OCI-LY3 (cell line): Measurements from ENCODE around the gene SLC29A3.

Source experiments
- H2AFZ ChIP-seq: fragments of 200-600, 300-600 bp; shearing (Covaris generic); 2 replicates; pipeline ENCODE4 v1.6.0; 2014; ENCODE audit warnings: antibody characterized with exemption, low read depth, low read length
- H3K27ac ChIP-seq: fragments of 200-600, 300-600 bp; sonication (generic); 2 replicates; pipeline ENCODE4 v1.5.1; 2014; ENCODE audit warnings: mild to moderate bottlenecking, low read length, moderate library complexity, mixed read lengths
- H3K27me3 ChIP-seq: fragments of 200-600, 300-600 bp; sonication (generic); 2 replicates; pipeline ENCODE4 v1.6.1; 2014; ENCODE audit warnings: low read depth, low read length, mixed read lengths
- H3K36me3 ChIP-seq: fragments of 200-600, 300-600 bp; sonication (generic); replicated peaks from 2 replicates; pipeline ENCODE3; 2014; ENCODE audit warnings: low read depth, low read length, mixed read lengths
- H3K4me1 ChIP-seq: fragments of 300-600, 200-600 bp; sonication (generic); 2 replicates; pipeline ENCODE4 v1.6.1; 2014; ENCODE audit warnings: low read length, mixed read lengths
- H3K4me2 ChIP-seq: fragments of 200-600, 300-600 bp; sonication (generic); 2 replicates; pipeline ENCODE4 v1.6.1; 2014; ENCODE audit warnings: low read length, mixed read lengths
- H3K4me3 ChIP-seq: fragments of 300-600, 200-600 bp; sonication (generic); 2 replicates; pipeline ENCODE4 v1.5.1; 2014; ENCODE audit warnings: antibody characterized with exemption, mild to moderate bottlenecking, low read length, moderate library complexity
- H3K79me2 ChIP-seq: fragments of 300-600, 200-600 bp; shearing (Covaris generic); 2 replicates; pipeline ENCODE4 v1.6.1; 2014; ENCODE audit warnings: mild to moderate bottlenecking, low read length, mixed read lengths
- H3K9ac ChIP-seq: fragments of 300-600, 200-600 bp; shearing (Covaris generic); 2 replicates; pipeline ENCODE4 v1.6.0; 2014; ENCODE audit warnings: mild to moderate bottlenecking, low read length, moderate library complexity
- H3K9me3 ChIP-seq: fragments of 200-600, 300-600 bp; shearing (Covaris generic); 2 replicates; pipeline ENCODE4 v1.6.1; 2014; ENCODE audit warnings: low read length, mixed read lengths; ENCODE audit not compliant: insufficient read depth
- H4K20me1 ChIP-seq: fragments of 200-600, 300-600 bp; sonication (generic); 2 replicates; pipeline ENCODE4 v1.6.1; 2016; ENCODE audit warnings: low read length, mixed read lengths; ENCODE audit not compliant: insufficient read depth
- CTCF ChIP-seq: fragments of 200-600, 300-600 bp; sonication (generic); IDR thresholded peaks from 2 replicates; pipeline ENCODE4 v1.5.1; 2014; ENCODE audit warnings: antibody characterized with exemption, low read length, low read depth
- EZH2phosphoT487 ChIP-seq: fragments of 200-600 bp; shearing (Covaris generic); IDR thresholded peaks from 2 replicates; pipeline ENCODE4 v1.6.1; 2018; ENCODE audit warnings: antibody characterized with exemption, mixed run types, low read depth

Gene SLC29A3

DNA sequence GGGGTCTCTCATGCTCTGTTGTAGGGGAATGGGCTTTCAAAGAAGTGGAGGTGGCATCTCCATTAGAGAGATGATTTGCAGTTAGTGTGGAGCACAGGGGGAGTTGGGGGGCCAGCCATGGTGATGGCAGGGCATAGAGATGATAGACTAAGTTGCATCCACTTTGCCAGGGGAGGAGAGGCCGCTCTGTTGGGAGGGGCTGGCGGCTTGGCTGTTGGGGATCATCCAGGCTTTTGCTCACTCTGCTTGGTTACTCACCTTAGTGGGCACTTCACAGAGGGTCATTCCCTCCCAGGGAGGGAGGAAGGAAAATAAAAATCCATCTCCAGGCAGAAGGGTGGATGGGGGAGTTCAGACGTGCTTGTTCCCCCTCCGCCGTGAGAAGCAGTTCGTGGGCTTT lies 46.3 kb downstream of the SLC29A3 start:
- H3K36me3 ChIP-seq = no peaks in the 10 kb centered on the region
- no peaks in the 10 kb centered on the region for H4K20me1 ChIP-seq
- H3K79me2 ChIP-seq = no peaks in the 10 kb centered on the region
- peaks cover 42% of the 10 kb centered on the region for H3K4me1 ChIP-seq
- no peak overlapping the region for H3K9ac ChIP-seq
- no peak overlapping the region for H3K4me2 ChIP-seq
- no peaks in the 10 kb centered on the region for H3K27me3 ChIP-seq
- no peak overlapping the region for H2AFZ ChIP-seq
- no peak overlapping the region for H3K4me3 ChIP-seq
- TF ChIP-seq EZH2phosphoT487 = no peak
- TF ChIP-seq CTCF = no peak
- H3K27ac ChIP-seq = no peak overlapping the region
- H3K9me3 ChIP-seq = no peaks in the 10 kb centered on the region

DNA sequence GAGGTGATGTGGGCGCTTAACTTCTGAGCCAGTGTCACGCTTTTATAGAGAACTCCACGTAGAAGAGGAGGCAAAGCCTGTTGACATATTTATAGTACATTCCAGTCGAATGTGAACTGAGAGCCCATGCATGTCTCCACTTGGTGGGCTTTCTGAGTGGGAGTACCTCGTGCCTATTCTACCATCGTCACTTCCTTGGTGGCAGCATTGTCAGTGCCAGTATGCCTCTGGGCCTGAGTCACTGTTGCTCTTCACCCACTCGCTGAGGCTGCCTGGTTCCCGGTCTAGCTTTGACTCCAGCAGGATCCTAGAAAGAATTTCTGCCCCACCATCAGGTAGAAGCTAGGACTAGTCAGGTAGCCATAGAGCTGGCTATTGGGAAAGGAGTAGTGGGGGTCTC lies 47.6 kb downstream of the SLC29A3 start:
- Histone ChIP-seq H3K27ac (no peak overlapping the region), H3K36me3 (no peaks in the 10 kb centered on the region), H3K9ac (no peak overlapping the region), H4K20me1 (no peaks in the 10 kb centered on the region), H3K4me3 (no peak overlapping the region), H3K27me3 (no peaks in the 10 kb centered on the region), H3K4me1 (peaks cover 49% of the 10 kb centered on the region), H3K79me2 (no peaks in the 10 kb centered on the region), H3K4me2 (no peak overlapping the region), H3K9me3 (no peaks in the 10 kb centered on the region), H2AFZ (no peak overlapping the region)
- no peak for TF ChIP-seq EZH2phosphoT487
- TF ChIP-seq CTCF = no peak

DNA sequence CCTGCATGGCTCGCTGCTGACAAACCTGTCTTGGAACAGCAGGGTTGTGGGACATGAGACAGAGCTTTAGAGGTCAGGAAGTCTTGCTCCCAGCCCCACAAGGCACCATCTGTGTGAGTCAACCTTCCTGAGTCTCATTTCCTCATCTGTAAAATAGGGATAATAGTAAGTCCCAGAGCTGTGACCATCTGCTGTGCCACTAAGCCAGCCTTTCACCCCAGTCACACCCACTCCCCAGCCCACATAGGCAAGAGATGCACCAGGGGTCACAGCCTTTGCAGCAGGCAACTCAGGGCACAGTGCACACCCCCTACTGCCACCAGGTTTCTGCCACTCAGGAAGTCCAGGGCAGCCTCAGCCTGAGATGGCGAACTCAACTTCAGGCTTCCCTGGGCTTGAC lies 48.2 kb downstream of the SLC29A3 start:
- Histone ChIP-seq H3K4me3 (no peak overlapping the region), H3K9ac (no peak overlapping the region), H3K9me3 (no peaks in the 10 kb centered on the region), H3K27ac (peak overlapping the region; percentile 19; the same call in 1 of the 2 replicates), H3K79me2 (no peaks in the 10 kb centered on the region), H4K20me1 (no peaks in the 10 kb centered on the region), H3K4me1 (peaks cover 55% of the 10 kb centered on the region), H2AFZ (no peak overlapping the region), H3K4me2 (peak overlapping the region; percentile 22; the same call in 1 of the 2 replicates), H3K27me3 (no peaks in the 10 kb centered on the region), H3K36me3 (no peaks in the 10 kb centered on the region)
- no peak for TF ChIP-seq EZH2phosphoT487
- TF ChIP-seq CTCF = no peak

DNA sequence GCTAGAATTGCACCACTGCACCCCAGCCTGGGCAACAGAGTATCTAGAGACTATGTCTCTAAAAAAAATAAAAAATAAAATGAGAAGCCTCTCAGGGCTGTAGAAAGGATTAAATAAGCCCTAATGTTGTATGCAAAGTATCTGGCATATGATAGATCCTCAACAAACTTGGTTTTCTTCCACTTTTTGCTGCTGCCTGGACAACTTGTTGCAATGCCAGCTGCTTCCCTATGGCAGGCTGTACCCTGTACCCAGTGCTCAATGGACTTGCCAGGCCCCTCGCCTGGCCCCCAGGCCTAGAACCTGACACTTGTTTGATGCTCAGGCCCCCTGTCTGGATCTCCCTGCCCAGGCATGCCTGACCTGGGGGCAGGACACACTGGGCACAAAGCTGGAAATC lies 49.1 kb downstream of the SLC29A3 start:
- Histone ChIP-seq H3K4me1 (peaks cover 62% of the 10 kb centered on the region), H3K36me3 (no peaks in the 10 kb centered on the region), H3K4me3 (no peak overlapping the region), H3K27me3 (no peaks in the 10 kb centered on the region), H2AFZ (no peak overlapping the region), H3K27ac (no peak overlapping the region), H4K20me1 (no peaks in the 10 kb centered on the region), H3K79me2 (no peaks in the 10 kb centered on the region), H3K9me3 (no peaks in the 10 kb centered on the region), H3K9ac (no peak overlapping the region), H3K4me2 (no peak overlapping the region)
- no peak for TF ChIP-seq CTCF
- no peak for TF ChIP-seq EZH2phosphoT487
